GM12875 (cell line): Measurements from ENCODE around the gene AGTRAP.

Experiments
- H3K4me3 ChIP-seq: one replicate; pipeline ENCODE4 v1.5.1; 2011; ENCODE audit warnings: low read depth, low read length, control low read depth
- TF ChIP-seq, protein P1 (sequence below): IDR thresholded peaks from 2 replicates; pipeline ENCODE4 v1.5.1; 2011; ENCODE audit warnings: low read depth, mild to moderate bottlenecking, control low read depth, inconsistent platforms, low read length, moderate library complexity, borderline replicate concordance; ENCODE audit not compliant: insufficient read depth

The AGTRAP gene

DNA sequence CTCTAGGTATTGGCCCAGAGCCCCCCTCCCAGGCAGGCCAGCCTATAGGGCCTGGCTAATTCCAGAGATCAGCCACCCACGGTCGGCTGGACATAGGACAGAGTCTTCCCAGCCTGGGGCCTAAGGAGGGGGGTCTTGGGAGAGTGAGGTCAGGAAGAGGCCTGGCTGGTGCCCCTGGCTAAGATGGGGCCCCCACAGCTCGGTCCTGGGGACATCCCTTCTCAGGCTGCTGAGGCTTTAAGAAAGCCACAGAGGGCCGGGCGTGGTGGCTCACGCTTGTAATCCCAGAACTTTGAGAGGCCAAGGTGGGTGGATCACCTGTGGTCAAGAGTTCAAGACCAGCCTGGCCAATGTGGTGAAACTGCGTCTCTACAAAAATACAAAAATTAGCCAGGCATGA, 28.6 kb downstream of the AGTRAP start:
- TF ChIP-seq, protein P1, sequence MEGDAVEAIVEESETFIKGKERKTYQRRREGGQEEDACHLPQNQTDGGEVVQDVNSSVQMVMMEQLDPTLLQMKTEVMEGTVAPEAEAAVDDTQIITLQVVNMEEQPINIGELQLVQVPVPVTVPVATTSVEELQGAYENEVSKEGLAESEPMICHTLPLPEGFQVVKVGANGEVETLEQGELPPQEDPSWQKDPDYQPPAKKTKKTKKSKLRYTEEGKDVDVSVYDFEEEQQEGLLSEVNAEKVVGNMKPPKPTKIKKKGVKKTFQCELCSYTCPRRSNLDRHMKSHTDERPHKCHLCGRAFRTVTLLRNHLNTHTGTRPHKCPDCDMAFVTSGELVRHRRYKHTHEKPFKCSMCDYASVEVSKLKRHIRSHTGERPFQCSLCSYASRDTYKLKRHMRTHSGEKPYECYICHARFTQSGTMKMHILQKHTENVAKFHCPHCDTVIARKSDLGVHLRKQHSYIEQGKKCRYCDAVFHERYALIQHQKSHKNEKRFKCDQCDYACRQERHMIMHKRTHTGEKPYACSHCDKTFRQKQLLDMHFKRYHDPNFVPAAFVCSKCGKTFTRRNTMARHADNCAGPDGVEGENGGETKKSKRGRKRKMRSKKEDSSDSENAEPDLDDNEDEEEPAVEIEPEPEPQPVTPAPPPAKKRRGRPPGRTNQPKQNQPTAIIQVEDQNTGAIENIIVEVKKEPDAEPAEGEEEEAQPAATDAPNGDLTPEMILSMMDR, result no peak
- no peak overlapping the region for H3K4me3 ChIP-seq

GRCh38 chr1:11765661-11766428, 29.9 kb downstream of the AGTRAP start:
- TF ChIP-seq, protein P1, result no peak
- H3K4me3 ChIP-seq, result no peak overlapping the region

DNA sequence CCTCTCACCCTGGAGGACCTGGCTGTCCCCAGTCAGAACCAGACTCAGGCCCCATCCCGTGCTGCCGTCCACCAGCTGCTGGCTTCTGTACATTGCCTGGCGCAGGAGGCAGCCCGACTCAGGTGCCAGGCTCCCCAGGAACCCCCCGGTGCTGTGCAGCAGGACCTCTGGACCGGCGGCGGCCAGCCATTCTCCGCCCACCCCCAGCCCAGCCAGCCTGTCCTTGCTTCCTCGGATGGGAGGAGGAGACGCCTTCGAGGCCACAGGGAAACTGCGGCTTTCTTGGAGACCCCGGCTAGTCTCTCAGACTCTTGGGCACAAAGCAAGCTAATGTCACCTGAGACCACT, 30.5 kb downstream of the AGTRAP start:
- H3K4me3 ChIP-seq, result no peak overlapping the region
- TF ChIP-seq, protein P1, result no peak

DNA sequence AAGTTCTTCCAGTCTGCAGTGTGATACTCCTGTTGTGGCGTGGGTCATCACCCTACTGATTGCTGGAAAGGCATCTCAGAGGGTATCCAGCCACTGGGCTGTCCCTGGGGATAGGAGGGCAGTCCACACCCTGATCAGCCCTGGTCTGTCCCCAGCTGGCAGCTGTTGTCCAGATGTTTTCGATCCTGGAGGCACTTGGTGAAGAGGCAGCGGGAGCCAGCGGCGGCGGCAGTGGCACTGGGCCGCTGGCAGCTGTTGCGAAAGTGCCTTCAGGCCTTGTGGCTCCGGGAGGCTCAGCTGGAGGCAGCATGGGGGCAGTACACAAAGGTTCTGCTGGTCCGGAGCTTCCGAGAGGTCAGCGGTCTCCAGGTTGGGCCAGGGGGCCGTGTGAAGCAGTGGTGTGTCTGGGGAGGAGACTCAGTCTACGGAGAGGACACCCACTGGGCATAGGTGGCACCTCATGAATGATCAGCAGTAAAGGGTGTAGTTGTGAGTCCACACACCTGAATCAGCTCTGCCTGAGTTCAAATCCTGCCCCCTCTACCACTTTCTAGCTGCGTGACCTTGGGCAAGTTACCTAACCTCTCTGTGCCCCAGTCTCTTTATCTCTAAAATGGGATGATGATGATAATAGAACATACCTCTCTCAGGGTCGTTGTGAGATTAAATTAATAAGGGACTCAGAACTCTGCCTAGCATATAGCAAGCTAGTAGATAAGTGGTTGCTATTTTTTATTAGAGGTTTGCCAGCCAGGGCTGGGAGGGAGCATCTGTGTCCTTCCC, 32.2 kb downstream of the AGTRAP start:
- no peak overlapping the region for H3K4me3 ChIP-seq
- TF ChIP-seq, protein P1, result no peak

- no peak overlapping the region for H3K4me3 ChIP-seq
- TF ChIP-seq, protein P1, result no peak
These were observed 32.9 kb downstream of the AGTRAP start for GRCh38 chr1:11768821-11769220.

DNA sequence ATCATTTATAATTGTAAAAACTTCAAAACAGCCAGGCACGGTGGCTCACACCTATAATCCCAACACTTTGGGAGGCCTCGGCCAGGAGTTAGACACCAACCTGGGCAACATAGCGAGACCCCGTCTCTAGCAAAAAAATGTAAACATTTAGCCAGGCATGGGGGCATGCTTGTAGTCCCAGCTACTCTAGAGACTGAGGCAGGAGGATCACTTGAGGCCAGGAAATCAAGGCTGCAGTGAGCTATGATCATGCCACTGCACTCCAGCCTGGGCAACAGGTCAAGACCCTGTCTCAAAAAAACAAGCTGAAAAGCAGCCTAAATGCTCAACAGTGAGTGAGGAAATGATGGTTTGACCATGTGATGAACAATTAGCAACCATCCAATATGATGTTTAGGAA, 33.3 kb downstream of the AGTRAP start:
- no peak overlapping the region for H3K4me3 ChIP-seq
- TF ChIP-seq, protein P1, result no peak

DNA sequence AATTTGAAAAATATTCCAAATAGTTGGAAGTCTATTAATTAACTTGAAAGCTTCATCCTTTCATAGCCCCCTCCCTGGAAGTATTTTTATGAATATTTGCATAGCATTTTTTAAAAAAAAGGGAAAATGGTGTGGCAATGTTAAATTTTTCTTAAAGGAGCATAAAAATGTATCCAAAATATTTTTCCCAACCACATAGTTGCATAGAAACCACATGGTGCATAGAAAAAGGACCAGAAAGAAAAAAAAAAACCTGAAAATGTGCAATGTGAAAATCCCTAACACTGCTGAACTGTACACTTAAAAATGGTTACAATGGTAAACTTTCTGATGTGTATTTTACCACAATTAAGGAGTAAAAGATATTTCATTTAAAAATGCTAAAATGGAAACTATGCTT, 34.1 kb downstream of the AGTRAP start:
- TF ChIP-seq, protein P1, result no peak

More for the DNA sequence above, 34.1 kb downstream of the AGTRAP start:
- H3K4me3 ChIP-seq, result no peak overlapping the region
